ENCODE results near the gene GADD45GIP1.

GADD45GIP1 gene

GRCh38 chr19:12956446-12957388 lies at the start of gene GADD45GIP1:
Gene GADD45GIP1, minus strand, starts transcription at chr19:12957223. Its CDS starts 11 bp downstream, at chr19:12957212.
- DNase-seq (ENCODE audit: low read depth): peak; percentile 73

- no peak for DNase-seq (ENCODE audit: low read depth)
Measured at GRCh38 chr19:13005861-13006370, 48.9 kb upstream of the GADD45GIP1 start.

- no peak for DNase-seq (ENCODE audit: low read depth)
Measured at GRCh38 chr19:13005253-13005652, 48.2 kb upstream of the GADD45GIP1 start.

GRCh38 chr19:13004273-13004672 lies 47.2 kb upstream of the GADD45GIP1 start:
- DNase-seq (ENCODE audit: low read depth): no peak

DNA sequence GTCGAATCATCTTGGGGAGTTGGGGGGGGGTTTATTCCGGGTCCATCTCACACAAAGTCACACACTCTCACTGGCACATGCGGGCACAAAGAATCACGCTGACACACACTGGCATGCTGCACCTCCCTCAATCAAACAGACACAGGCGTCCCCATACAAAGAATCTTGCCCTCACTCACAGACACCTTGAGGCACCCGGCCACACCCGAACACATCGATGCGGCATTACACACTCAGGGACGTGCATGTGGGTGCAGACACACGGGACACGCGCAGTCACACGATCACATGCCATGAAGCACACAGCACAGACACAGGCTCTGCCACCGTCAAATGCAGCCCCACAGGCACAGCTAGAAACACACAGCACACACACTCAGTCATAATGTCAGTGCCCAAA lies 46.1 kb upstream of the GADD45GIP1 start:
- DNase-seq (ENCODE audit: low read depth): no peak

- DNase-seq (ENCODE audit: low read depth): no peak
Measured at GRCh38 chr19:13002166-13002898, 45.3 kb upstream of the GADD45GIP1 start.

DNA sequence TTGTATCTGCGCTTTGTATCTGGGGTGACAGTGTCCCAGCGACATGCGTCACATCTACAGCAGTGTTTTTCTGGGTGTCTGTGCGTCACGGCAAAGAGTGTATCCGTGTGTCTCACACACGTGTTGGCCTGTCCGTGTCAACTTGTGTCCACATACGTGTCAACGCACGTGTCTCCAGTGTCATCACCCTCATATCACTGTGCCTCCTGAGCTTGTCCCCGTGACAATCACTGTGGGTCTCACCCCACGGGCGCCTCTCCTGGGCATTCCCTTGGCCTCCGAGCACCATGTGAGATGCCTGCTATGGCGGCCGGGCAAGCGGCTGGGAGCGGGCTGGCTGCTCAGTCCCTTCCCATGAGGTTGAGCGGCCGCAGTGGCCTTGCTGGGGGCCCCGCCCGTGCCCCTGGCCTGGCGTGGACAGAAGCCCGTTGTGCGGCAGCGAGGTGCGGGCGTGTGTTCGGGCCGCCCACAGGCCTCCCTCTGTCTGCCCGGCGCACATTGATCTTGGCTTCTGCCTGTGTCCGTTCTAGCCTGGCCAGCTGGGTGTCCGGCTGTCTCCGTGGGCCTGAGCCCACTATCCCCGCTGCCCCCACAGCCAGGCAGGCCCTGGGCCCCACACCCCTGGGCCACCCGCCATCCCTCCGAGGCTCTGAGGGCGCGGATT lies 44.6 kb upstream of the GADD45GIP1 start:
- DNase-seq (ENCODE audit: low read depth): no peak

DNA sequence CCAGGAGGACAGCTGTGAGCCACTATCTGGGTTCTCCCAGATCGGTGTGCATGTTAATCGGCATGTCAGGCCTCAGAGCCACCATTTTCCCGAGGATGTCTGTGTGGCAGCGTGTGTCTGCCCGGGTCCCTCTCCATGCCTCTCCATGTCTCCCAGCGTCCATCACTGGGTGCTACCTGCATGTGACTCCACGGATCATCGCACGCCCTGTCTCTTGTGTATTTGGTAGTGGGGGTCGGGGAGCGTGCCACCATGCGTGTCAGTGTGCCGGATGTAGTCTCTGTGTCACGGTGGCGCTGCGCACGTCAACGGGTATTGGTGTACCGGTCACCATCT lies 44.1 kb upstream of the GADD45GIP1 start:
- no peak for DNase-seq (ENCODE audit: low read depth)

- DNase-seq (ENCODE audit: low read depth): no peak
Measured at GRCh38 chr19:12997967-12998940, 41.2 kb upstream of the GADD45GIP1 start.

DNA sequence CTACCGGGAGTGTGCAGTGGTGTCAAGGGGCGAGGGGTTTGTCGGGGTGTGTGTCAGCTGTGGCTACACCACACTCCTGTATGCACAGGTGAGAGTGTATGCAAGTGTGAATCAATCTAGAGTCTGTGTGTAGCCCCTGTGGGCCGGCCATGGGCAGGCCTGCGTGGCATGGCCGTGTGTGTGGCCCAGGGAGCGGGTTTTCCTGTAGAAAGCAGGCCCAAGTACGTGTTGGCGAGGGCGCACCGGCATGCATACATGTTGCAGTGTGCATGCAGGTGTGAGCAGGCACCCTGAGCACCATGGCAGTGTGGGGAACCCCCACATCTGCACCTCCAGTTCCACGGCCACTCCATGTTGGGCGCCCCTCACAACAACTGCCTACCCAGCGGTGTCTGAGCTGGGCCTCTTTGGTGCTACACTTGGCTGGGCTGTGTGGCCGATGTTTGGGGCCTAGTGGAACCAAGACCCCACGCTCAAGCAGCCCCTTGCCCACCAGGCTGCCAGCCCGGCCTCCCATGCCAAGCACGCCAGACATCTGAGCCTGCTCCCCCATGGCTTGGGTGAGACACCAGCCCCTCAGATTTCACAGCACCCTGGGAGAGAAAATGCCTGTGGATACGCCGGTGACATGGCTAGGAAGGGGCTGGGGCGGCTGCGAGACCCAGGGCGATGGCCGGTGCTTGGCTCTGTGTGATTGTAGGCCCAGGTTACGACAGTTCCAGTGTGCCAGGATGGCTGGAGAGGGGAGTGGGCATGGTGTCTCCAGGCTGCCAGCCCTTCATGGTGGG lies 40.4 kb upstream of the GADD45GIP1 start:
- DNase-seq (ENCODE audit: low read depth): no peak

GRCh38 chr19:12996406-12997094 lies 39.5 kb upstream of the GADD45GIP1 start:
- no peak for DNase-seq (ENCODE audit: low read depth)

DNA sequence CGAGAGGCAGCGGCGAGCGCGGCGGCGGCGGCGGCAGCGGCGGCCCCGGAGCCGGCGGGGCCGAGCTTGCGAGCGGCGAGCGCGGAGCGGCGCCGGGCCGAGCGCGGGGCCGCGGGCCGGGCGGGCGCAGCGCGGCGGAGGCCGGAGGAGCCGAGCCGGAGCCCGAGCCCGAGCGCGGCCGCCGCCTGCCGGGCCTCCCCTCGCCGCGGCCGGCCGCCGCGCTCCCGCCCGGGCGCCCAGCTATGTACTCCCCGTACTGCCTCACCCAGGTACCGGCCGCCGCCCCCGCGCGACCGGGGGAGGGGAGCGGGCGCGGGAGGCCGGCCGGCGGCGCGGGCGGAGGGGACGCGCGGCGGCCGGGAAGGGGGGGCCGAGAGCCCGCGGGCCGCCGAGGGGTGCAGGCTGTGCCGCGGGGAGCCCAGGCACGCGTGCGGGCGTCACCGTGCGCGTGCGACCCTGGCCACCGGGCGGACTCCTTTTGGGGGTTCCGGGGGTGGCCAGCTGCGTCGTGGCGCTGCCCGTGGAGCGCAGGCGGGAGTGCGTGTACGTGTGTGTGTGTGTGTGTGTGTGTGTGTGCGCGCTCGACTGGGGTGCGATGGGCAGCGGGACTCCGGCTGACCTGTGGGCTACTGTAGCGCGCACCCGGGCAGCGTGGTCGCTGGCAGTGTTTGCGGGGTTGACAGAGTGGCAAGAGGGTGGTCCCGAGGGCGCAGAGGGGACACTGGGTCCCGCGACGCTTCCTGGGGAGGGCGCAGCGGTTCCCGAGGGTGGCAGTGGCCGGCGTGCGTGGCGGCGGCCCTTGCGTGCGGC lies 38.8 kb upstream of the GADD45GIP1 start:
- no peak for DNase-seq (ENCODE audit: low read depth)

GRCh38 chr19:12994701-12995595 lies 37.9 kb upstream of the GADD45GIP1 start, which contains the start of gene NFIX:
Gene NFIX, plus strand, starts transcription at chr19:12995475. Its CDS starts 363 bp downstream, at chr19:12995838.
- DNase-seq (ENCODE audit: low read depth): peak; percentile 54

DNA sequence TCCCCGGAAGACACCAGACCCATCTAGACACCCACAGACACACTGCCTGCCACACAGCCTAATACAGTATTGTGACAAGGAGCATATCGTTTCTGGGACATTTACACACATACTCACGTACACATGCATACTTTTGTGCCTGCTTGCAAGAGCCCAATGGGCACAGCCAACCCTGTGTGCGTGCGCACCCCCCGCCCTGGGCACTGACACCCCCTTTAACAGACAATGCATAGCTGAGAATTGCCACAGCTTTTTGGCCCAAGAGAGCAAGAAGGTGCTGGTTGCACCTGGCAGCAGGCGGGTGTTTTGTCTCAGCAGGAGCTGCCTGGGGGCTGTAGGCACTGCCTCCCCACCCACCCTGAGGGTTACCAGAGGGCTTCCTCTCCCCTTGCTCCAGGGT lies 36.5 kb upstream of the GADD45GIP1 start:
- no peak for DNase-seq (ENCODE audit: low read depth)

- no peak for DNase-seq (ENCODE audit: low read depth)
Measured at GRCh38 chr19:12992729-12993128, 35.7 kb upstream of the GADD45GIP1 start.

DNA sequence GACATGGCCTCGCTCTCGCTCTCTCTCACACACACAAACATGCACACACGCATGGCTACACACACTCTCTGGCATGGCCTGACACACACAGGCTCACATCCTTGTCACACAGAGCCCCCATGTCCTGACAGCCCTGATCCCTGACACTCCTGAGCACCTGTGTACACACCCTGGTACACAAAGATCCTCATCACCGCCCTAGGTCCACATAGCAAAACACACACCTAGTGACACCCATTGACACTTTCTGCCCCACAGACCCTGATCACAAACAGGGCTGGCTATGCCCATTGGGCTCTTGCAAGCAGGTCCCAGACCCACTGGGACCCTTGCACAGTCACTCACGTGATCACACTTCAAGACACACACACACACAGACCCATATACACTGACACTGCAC lies 34.3 kb upstream of the GADD45GIP1 start:
- no peak for DNase-seq (ENCODE audit: low read depth)

GRCh38 chr19:12990853-12991252 lies 33.8 kb upstream of the GADD45GIP1 start:
- DNase-seq (ENCODE audit: low read depth): no peak

- no peak for DNase-seq (ENCODE audit: low read depth)
Measured at GRCh38 chr19:12990431-12990830, 33.4 kb upstream of the GADD45GIP1 start.
